ENCODE data around the gene SPACA5B.
"Not testable (repeated sequence)": the region's sequence is repeated elsewhere in the genome, so short reads cannot be mapped to it uniquely, and the experiment has no call there.

Gene SPACA5B

GRCh38 chrX:48130326-48130725 lies at the start of gene SPACA5B:
SPACA5B (plus strand) TSS chrX:48130626; CDS start chrX:48130688, 62 bp downstream.
- DNase-seq (ENCODE audit: low read depth in 2 of 2) = not testable (repeated sequence)

GRCh38 chrX:48083212-48083611 lies 47.2 kb upstream of the SPACA5B start:
- DNase-seq (ENCODE audit: low read depth in 2 of 2) = peak; percentile 0 to 4

GRCh38 chrX:48083706-48084105 lies 46.7 kb upstream of the SPACA5B start:
- DNase-seq (ENCODE audit: low read depth in 2 of 2) = no peak

- DNase-seq (ENCODE audit: low read depth in 2 of 2) = no peak
Measured at GRCh38 chrX:48086082-48086481, 44.3 kb upstream of the SPACA5B start.

- no peak for DNase-seq (ENCODE audit: low read depth in 2 of 2)
Measured at GRCh38 chrX:48090123-48090522, 40.3 kb upstream of the SPACA5B start.

GRCh38 chrX:48092558-48092957 lies 37.9 kb upstream of the SPACA5B start:
- not testable (repeated sequence) for DNase-seq (ENCODE audit: low read depth in 2 of 2)

GRCh38 chrX:48101443-48101842 lies 29.0 kb upstream of the SPACA5B start:
- no peak for DNase-seq (ENCODE audit: low read depth in 2 of 2)

GRCh38 chrX:48102874-48103374 lies 27.5 kb upstream of the SPACA5B start:
- no peak for DNase-seq (ENCODE audit: low read depth in 2 of 2)

- no peak for DNase-seq (ENCODE audit: low read depth in 2 of 2)
Measured at GRCh38 chrX:48107717-48108116, 22.7 kb upstream of the SPACA5B start.

- not testable (repeated sequence) for DNase-seq (ENCODE audit: low read depth in 2 of 2)
Measured at GRCh38 chrX:48125286-48125685, 5.1 kb upstream of the SPACA5B start.

GRCh38 chrX:48132308-48132844 lies 1.9 kb downstream of the SPACA5B start:
- not testable (repeated sequence) for DNase-seq (ENCODE audit: low read depth in 2 of 2)

- not testable (repeated sequence) for DNase-seq (ENCODE audit: low read depth in 2 of 2)
Measured at GRCh38 chrX:48139076-48139475, 8.7 kb downstream of the SPACA5B start.

GRCh38 chrX:48141810-48142508 lies 11.5 kb downstream of the SPACA5B start:
- DNase-seq (ENCODE audit: low read depth in 2 of 2) = not testable (repeated sequence)

GRCh38 chrX:48142697-48143096 lies 12.3 kb downstream of the SPACA5B start:
- peak; percentile 2 to 3 for DNase-seq (ENCODE audit: low read depth in 2 of 2)

GRCh38 chrX:48153769-48154168 lies 23.3 kb downstream of the SPACA5B start:
- no peak for DNase-seq (ENCODE audit: low read depth in 2 of 2)

- DNase-seq (ENCODE audit: low read depth in 2 of 2) = no peak
Measured at GRCh38 chrX:48154796-48155195, 24.4 kb downstream of the SPACA5B start.

- no peak for DNase-seq (ENCODE audit: low read depth in 2 of 2)
Measured at GRCh38 chrX:48156014-48156413, 25.6 kb downstream of the SPACA5B start.

GRCh38 chrX:48165241-48165640 lies 34.8 kb downstream of the SPACA5B start:
- DNase-seq (ENCODE audit: low read depth in 2 of 2) = no peak

GRCh38 chrX:48166322-48166721 lies 35.9 kb downstream of the SPACA5B start:
- not testable (repeated sequence) for DNase-seq (ENCODE audit: low read depth in 2 of 2)

- no peak for DNase-seq (ENCODE audit: low read depth in 2 of 2)
Measured at GRCh38 chrX:48179691-48180090, 49.3 kb downstream of the SPACA5B start.

GRCh38 chrX:48180811-48181210 lies 50.4 kb downstream of the SPACA5B start:
- DNase-seq (ENCODE audit: low read depth in 2 of 2) = no peak

GRCh38 chrX:48181882-48182281 lies 51.5 kb downstream of the SPACA5B start:
- DNase-seq (ENCODE audit: low read depth in 2 of 2) = not testable (repeated sequence)

All from stimulated activated CD4-positive, alpha-beta T cell treated with anti-CD3 and anti-CD28 coated beads, Interleukin-4, amount 100 ng/mL, for 48 hours (primary cell).